Stimulated activated CD4-positive, alpha-beta T cell treated with anti-CD3 and anti-CD28 coated beads, TNF-alpha, amount 100 ng/mL, for 48 hours (primary cell): Measurements from ENCODE around the gene FAM187B.
"Not testable (repeated sequence)": the region's sequence is repeated elsewhere in the genome, so short reads cannot be mapped to it uniquely, and the experiment has no call there.

Experiments
- DNase-seq, 3 donors: peaks; one replicate each; pipeline ENCODE4 v3.0.0-alpha.2; 2020; ENCODE audit warnings: low read depth in 3 of 3

The FAM187B gene

DNA sequence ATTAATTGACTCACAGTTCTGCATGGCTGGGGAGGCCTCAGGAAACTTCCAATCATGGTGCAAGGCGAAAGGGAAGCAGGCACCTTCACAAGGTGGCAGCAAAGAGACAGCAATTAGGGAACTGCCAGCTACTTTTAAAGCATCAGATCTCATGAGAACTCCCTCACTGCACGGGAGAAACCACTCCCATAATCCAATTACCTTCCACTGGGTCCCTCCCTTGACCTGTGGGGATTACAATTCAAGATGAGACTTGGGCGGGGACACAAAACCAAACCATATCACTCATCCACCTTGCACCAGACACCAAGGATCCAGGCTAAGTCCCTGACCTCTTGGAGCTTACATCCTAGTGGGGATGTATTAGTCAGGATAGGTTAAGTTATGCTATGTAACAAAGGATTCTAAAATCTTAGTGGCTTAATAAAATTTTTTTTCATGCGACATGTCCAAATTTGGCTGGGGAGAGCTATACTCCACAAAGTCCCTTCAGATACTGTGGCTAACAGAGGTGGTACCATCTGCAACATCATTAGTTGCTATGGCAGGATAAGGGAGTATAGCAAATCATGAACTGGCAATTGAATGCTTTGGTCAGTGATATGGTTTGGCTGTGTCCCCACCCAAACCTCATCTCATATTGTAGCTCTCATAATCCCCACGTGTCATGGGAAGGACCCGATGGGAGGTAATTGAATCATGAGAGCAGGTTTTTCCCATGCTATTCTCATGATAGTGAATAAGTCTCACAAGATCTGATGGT is 8.3 kb upstream of the FAM187B start:
- DNase-seq = no peak

DNA sequence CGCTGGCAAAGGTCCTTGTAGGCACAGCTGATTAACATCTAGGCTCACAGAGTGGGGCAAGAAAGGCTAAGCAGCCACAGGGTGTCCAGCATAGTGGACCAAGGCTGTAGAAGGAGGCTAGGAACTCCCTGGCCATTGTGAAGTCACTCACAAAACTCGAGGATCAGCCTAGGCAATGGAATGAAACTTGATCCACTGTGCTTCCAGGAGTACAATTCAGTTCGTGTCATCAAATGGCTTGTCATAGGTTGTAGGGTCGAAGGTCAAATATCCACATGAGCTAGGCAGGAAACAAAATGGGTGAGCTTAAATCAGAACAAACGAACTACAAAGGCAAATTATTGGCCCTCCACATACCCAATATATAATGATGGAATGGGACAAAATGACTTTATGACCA is 4.4 kb upstream of the FAM187B start:
- DNase-seq = no peak

DNA sequence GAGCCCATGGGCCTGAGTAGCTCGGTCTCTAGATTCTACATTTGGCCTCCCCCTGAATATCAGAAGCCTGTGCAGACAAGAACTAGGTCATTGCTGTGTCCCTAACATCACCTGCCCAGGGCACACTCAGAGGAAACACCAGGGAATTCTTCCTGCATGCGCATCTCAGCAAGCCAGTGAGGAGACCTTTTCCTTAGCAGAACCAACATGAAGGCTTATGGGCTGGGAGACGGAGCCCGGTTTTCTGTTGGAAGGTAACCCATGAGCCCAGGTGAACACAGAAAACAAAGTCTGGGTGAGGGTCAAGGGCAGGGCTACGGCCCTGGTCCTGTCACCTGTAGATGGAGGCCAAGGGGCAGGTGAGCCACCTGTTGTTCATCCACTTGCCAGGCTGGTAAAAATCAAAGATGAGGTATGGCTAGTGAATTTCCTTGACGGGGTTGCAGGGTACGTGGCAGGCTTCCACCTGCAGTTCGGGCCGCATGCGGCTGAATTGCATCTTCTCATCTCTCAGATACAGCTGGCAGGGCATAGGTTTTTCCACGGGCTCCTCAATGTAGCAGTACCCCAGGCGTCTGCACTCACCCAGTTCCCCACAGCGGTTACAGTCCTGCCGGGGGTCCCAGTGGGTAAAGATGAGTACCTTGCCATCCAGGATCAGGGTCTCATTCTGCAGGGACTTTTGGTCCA is 3.6 kb upstream of the FAM187B start:
- DNase-seq = no peak

DNA sequence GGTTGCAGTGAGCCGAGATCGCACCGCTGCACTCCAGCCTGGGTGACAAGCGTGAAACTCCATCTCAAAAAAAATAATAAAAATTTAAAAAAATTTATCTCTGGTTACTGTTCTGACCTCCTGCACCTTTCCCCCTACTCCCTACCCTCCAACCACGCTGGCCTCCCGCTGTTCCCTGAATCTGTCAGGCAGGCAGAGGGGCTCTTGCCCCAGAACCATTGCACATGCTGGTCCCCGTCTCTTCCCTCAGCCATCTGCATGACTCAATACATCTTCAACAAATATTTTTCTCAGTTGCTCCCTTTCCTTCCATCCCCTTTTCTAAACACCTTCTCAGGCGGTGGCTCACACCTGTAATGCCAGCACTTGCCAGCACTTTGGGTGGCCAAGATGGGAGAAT is 1.1 kb upstream of the FAM187B start:
- DNase-seq = no peak

DNA sequence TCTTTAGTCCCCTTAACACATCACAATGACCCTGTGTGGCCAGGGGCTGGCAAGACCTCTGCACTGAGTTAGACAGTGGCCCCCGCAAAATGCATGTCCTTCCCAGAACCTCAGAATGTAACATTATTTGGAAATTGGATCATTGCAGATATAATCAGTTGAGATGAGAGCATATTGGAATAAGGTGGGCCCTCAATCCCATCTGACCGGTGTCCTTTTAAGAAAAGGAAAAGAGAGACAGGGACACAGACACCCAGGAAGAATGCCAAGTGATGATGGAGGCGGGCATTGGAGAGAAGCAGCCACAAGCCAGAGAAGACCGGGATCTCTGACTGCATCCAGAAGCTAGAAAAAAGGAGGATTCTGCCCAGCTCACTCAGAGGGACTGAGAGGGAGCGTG is 1.8 kb downstream of the FAM187B start:
- no peak for DNase-seq

DNA sequence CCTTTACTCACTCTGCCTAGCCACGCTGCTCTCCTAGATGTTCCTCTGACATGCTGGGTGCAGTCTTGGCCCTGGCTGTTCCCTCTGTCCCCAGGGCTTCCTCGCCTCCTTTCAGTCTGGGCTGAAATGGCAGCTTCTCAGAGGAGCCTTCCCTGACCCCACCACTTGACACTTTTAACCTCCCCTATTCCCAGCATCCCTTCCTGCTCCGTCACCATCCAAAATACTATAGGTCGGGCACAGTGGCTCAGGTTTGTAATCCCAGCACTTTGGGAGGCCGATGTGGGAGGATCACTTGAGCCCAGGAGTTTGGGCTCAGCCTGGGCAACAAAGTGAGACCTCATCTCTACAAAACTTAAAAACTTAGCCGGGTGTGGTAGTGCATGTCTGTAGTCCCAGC is 2.6 kb downstream of the FAM187B start:
- DNase-seq = no peak

DNA sequence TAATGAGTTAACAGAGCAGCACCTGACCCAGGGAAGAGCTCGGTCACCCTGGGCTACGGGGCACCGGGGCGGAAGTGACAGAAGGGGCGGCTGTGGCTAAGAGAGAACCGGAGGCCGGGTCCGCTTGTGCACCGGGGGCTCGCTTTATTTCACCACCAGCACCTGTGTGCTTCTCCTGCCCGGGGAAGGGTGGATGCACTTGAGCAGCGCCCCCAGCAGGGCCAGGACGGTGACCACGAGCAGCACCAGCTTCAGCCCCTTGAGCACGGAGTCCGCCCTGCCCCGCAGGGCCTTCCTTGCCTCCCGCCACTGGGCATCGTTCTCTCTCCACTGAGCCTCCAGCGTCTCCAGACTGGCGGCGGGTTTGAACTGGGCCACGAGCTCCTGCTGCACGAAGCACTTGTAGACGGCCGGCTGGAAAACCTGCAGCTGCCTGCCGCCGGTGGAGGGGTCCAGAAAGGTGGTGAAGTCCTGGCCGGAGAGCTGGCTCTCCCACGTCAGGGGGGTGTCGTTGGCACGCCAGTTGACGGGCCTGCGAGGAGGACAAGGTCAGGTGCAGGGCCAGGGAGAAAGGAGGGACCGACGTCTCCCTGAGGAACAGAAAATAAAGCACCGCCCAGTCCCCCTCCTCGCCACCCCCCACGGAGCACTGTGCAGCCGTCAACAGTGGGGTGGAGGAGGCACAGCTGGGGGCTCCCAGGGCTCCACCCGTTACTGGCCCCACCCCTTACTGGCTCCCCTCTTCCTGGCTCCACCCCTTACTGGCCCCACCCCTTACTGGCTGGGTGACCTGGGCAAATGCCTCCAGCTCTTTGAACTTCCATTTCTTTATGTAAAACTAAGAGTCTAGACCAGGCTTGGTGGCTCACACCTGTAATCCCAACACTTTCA is 3.6 kb downstream of the FAM187B start:
- DNase-seq = no peak

DNA sequence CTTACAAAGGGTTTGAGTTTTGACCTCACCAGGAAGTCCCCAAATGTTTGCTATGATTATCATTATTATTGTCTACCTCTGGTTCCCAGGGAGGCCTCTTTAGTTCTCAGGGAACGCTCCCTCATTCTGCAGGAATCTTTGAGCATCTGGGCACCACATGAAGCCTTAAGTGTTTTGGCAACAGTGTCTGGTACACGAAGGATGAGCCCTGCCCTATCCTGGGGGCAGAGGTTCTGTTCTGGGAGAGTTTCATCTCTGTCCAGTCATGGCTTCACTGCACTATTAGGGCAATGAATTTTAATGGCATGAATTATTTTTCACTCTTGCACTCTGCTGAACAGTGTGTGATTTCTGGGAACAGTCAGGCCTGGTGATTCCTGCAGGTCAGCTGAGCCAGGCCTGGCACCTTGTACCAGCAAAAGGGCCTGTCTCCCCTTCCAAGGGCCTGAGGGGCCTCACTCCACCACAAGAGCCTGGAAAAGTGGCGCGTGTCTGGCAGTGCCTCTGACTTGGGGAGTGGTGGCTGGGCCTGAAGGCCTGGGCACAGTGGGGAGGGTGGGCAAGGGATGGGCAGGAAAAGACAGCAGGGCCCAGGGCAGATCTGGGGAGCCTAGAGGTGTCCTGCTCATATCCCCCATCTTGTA is 4.6 kb downstream of the FAM187B start:
- no peak for DNase-seq

DNA sequence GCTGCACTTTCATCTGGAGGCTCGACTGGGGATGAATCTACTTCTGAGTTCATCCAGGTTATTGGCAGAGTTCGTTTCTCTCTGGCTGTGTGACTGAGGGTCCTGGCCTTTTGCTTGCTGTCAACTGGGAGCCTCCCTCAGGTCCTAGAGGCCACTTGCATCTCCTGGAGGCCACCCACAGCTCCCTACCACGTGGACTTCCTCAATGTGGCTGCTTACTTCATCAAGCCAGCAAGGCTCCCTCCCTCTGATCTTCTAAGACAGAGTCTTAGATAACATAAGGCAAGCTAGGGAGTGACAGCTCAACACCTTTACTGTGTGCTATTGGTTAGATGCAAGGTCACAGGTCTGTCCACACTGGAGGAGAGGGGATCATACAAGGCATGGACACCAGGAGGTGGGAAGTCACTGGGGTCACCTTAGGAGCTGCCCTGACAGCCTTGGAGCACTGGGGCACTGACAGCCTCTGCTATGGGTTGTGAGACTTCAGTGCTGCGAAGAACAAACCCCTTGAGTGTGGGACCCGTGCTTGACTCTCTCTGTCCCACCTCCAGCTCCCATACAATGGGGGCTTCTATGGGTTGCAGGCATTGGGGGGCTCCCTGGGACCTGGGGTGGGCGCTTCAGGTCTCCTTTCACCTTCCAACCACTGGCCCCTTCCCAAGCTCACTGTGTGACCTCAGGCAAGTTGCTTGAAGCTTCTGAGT is 5.3 kb downstream of the FAM187B start:
- DNase-seq = no peak

DNA sequence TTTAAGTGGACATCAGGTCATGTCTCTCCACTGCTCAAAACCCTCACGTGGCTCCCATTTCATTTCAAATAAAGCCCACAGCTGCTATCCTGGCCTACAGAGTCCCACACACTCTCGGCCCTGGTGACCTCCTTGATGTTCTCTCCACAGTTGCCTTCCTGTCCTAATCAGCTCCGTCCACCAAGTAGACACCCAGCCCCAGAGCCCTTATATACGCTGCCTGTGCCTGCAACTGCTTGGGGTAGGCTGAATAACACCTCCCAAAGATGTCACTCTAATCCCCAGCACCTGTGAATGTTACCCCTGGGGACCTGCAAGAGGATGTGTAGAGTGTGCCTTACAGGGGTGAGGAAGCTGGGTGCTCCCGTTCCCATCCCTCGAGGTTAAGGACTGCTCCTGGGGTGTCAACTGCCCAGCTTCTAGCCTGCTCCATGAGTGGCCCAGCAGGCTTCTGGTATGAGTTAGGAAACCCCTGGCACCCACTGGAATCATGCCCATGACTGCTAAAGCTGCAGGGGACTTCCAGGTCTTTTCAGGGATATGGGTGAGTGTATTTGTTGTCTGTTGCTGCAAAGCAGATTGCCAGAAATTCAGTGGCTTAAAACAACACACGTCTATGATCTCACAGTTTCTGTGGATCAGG is 6.0 kb downstream of the FAM187B start:
- no peak for DNase-seq

DNA sequence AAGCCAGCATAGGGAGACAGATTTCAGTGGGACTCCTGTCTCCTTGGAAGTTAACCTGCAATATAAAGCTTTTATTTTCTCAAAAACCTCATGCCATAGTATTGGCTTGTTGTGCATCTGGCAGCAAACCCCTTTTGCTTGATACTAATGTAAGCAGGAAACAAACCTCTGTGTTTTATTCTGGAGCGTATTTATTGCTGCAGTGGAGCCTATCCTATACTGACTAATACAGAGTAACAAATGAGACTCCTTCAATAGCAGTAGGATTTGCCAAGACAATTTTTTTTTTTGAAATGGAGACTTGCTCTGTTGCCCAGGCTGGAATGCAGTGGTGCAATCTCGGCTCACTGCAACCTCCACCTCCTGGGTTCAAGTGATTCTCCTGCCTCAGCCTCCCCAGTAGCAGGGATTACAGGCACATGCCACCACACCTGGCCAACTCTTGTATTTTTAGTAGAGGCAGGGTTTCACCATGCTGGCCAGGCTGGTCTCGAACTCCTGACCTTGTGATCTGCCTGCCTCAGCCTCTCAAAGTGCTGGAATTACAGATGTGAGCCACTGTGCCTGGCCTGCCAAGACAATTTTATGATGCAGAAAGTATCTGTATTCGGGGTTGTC is 7.5 kb downstream of the FAM187B start:
- DNase-seq = not testable (repeated sequence)

DNA sequence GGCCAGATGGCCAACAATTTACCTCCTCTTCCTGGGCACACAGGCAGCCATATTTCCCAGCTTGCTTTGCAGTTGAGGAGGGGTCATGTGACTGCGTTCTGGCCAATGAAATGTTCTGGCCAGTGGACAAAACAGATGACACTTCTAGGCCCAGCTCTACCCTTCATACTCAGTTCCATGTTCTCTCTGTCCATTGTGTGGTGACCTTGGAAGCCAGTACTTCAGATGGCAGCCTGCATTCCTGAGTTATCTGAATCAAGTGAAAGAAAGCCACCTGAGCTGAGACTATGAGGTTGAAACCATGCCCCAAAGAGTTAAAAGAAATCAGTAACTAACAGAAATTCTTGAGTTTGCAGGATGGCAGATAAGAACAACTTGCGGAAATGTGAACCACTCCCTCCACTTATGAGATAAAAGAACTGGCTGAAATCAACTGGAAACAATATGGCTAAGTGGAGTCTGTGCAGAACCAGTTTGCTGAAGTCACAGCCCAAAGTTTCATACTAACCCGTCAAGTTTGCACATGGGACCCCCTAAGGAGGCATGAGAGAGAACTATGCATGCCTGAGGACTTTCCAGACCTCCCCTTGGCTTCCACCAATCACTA is 8.1 kb downstream of the FAM187B start:
- no peak for DNase-seq

DNA sequence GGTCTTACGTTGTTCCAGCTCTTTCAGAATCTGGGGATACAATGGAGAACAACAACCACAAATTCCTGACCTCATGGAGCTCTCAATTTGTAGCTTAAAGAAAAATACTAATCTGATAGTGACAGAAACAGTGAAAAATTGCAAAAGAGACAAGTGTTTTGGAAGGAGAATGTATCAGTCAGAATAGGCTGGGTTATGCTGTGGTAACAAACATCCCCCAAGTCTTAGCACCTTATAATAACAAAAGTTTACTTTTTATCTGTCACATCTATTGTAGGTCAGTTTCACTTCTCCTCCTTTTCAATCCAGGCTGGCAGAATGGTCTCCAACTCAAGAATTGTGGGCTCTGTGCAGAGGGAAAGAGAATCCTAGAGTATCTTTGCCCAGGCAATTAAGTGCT is 9.5 kb downstream of the FAM187B start:
- DNase-seq = no peak

DNA sequence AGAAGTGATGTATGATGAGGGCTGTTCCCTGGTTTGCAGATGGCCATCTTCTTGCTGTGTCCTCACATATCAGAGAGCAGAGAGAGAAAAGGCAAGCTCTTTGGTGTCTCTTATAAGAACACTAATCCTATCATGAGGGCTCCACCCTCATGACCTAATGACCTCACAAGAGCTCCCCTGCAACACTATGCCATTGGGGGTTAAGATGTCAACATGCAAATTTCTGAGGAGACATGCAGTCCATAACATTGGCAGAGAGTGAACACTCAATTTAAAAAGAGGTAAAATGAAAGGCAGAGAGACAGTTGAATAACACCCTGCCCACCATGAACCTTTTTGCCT is 10.9 kb downstream of the FAM187B start:
- DNase-seq = no peak

DNA sequence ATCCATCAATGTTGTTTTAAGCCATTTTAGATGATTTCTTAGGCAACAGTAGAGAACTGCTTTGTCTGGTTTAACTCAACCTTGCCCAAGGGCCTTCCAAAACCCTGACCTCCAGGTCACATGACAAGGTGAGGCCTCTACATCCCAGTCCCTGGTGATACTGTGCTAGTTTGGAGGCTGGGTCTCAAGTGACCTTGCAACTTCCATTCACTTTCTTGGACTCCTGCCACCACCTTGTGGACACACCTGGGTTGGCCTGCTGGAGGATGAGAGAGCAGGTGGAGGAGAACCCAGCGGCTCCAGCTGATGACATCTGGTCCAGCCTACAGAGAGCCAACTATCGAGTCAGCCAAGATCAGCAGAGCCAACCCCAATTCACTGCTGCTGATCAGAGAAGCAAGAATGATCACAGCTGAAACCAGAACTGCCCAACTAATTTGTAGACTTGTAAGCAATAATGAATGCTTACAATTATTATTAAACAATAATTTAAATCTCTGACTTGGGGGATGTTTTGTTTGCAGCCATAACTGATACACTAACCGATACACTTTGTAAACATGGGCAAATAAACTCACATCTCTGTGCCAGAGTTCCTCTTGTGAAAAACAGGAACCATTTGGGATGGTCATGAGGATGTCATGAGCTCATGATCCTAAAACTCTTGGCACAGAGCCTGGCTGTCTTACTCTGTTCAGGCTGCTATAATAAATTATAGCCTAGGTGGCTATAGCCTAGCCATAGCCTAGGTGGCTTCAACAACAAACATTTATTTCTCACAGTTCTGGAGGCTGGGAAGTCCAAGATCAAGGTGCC is 11.5 kb downstream of the FAM187B start:
- no peak for DNase-seq

DNA sequence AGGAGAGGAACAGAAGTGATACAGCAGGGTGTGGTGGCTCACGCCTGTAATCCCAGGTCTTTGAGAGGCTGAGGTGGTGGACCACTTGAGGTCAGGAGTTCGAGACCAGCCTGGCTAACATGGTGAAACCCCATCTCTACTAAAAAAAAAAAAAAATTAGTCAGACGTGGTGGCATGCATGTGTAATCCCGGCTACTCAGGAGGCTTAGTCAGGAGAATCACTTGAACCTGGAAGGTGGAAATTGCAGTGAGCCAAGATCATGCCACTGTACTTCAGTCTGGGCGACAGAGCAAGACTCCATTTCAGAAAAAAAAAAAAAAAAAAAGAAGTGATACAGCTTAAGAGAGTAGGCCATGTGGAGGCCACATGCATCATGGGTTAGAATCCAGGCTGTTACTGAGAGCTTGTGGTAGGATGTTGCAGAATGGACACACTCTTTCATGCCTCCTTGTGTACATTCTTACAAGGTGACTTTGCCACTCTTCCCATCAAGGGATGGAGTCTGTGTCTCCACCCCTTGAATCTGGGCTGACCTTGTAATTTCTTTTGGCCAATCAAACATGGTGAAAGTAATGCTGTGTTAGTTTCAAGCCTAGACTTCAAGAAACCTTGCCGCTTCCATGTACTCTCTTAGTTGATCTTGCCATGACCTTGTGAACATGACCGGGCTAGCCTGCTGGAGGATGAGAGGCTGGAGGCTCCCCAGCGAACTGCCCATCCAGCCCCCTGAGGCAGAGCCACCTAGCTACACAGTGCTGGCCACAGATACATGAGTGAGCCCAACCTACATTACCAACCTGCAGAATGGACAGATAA is 12.3 kb downstream of the FAM187B start:
- no peak for DNase-seq

DNA sequence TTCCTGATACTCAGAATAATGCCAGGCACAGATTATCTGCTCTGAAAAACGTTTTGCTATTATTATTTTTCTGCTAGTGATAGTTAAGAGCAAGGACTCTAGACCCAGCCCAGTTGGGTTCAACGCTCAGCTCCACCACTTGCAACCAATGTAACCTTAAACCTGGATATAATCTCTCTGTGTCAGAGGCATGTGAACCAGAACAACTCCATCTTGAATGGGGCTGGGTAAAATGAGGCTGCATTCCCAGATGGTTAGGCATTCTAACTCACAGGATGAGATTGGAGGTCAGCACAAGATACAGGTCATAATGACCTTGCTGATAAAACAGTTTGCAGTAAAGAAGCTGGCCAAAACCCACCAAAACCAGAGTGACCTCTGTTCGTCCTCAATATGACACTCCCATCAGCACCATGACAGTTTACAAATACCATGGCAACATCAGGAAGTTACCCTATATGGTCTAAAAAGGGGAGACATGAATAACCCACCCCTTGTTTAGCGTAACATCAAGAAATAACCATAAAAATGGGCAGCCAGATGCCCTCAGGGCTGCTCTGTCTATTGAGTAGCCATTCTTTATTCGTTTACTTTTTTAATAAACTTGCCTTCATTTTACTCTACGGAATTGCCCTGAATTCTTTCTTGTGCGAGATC is 13.6 kb downstream of the FAM187B start:
- DNase-seq = no peak
